Fibroblast of the conjunctiva (primary cell): ENCODE measurements around the gene PCDHGA2.
"Not testable (repeated sequence)": the region's sequence is repeated elsewhere in the genome, so short reads cannot be mapped to it uniquely, and the experiment has no call there.

Source experiments
- DNase-seq: peaks from one replicate; pipeline ENCODE4 v3.0.0-alpha.2; 2010; ENCODE audit warnings: low read depth

PCDHGA2 gene

GRCh38 chr5:141382469-141383294 lies 44.1 kb downstream of the PCDHGA2 start, which contains the start of gene PCDHGA7:
TSS of gene PCDHGA7 (plus strand) at chr5:141382742. CDS start at chr5:141382900, 158 bp downstream.
- peak; percentile 14 for DNase-seq

- no peak for DNase-seq
Measured at GRCh38 chr5:141383345-141383744, 44.8 kb downstream of the PCDHGA2 start.

GRCh38 chr5:141384471-141385267 lies 46.1 kb downstream of the PCDHGA2 start:
- no peak for DNase-seq

GRCh38 chr5:141387557-141388311 lies 49.2 kb downstream of the PCDHGA2 start, which contains the start of gene PCDHGB4:
TSS of gene PCDHGB4 (plus strand) at chr5:141387698. CDS start at chr5:141387885, 187 bp downstream.
- DNase-seq = not testable (repeated sequence)

GRCh38 chr5:141388661-141389060 lies 50.1 kb downstream of the PCDHGA2 start:
- no peak for DNase-seq

GRCh38 chr5:141389153-141390042 lies 50.8 kb downstream of the PCDHGA2 start:
- DNase-seq = no peak

- no peak for DNase-seq
Measured at GRCh38 chr5:141392429-141393198, 54.1 kb downstream of the PCDHGA2 start, which contains the start of gene PCDHGA8. TSS of gene PCDHGA8 (plus strand) at chr5:141392633. CDS start at chr5:141392814, 181 bp downstream.
